Mesenchymal stem cell (in vitro differentiated cells and primary cell): ENCODE data around the gene ARID1B.

Experiments
- DNase-seq: peaks from one replicate; pipeline ENCODE4 v3.0.0-alpha.2; 2013
- H2AFZ ChIP-seq: one replicate; pipeline ENCODE4 v1.6.1; 2013; ENCODE audit warnings: low read depth, mild to moderate bottlenecking, control low read depth, inconsistent platforms, low read length, moderate library complexity
- H2AK5ac ChIP-seq: 2 replicates; pipeline ENCODE4 v1.6.1; 2013; ENCODE audit warnings: low read length, moderate library complexity, mild to moderate bottlenecking, inconsistent platforms; ENCODE audit not compliant: severe bottlenecking
- H2BK120ac ChIP-seq: one replicate; pipeline ENCODE4 v1.6.1; 2013; ENCODE audit warnings: low read depth, mild to moderate bottlenecking, inconsistent platforms, low read length, moderate library complexity
- H2BK12ac ChIP-seq, 2 experiments: one replicate each; pipeline ENCODE4 v1.6.1; 2013; ENCODE audit warnings: inconsistent platforms in 2 of 2, low read length in 2 of 2, mild to moderate bottlenecking in 2 of 2, moderate library complexity in 2 of 2, control low read depth in 1 of 2
- H2BK15ac ChIP-seq: one replicate; pipeline ENCODE4 v1.6.1; 2013; ENCODE audit warnings: mild to moderate bottlenecking, low read depth, inconsistent platforms; ENCODE audit not compliant: poor library complexity, severe bottlenecking
- H2BK5ac ChIP-seq: 2 replicates; pipeline ENCODE4 v1.6.1; 2013; ENCODE audit warnings: low read depth, mild to moderate bottlenecking, low read length, control low read depth, inconsistent platforms; ENCODE audit not compliant: poor library complexity, severe bottlenecking
- H3K14ac ChIP-seq, 2 experiments: one replicate each; pipeline ENCODE4 v1.6.1; 2013; ENCODE audit warnings: inconsistent platforms in 2 of 2, low read length in 2 of 2, control low read depth in 1 of 2, mild to moderate bottlenecking in 1 of 2, moderate library complexity in 1 of 2
- H3K18ac ChIP-seq, 2 experiments: one replicate each; pipeline ENCODE4 v1.6.1; 2013; ENCODE audit warnings: inconsistent platforms in 2 of 2, low read length in 2 of 2, control low read depth in 1 of 2, low read depth in 1 of 2, mild to moderate bottlenecking in 1 of 2
- H3K23ac ChIP-seq, 2 experiments: one replicate each; pipeline ENCODE4 v1.6.1; 2013; ENCODE audit warnings: inconsistent platforms in 2 of 2, low read length in 2 of 2, mild to moderate bottlenecking in 2 of 2, moderate library complexity in 2 of 2, control low read depth in 1 of 2
- H3K27ac ChIP-seq: 2 replicates; pipeline ENCODE4 v1.5.1; 2013; ENCODE audit warnings: mild to moderate bottlenecking, moderate library complexity, low read length, control low read depth, inconsistent platforms; ENCODE audit not compliant: poor library complexity, severe bottlenecking
- H3K27me3 ChIP-seq, 2 experiments: 2 replicates each; pipeline versions ENCODE4 v1.6.1 to v1.7.0; 2013; ENCODE audit warnings: low read length in 2 of 2, mild to moderate bottlenecking in 2 of 2, moderate library complexity in 2 of 2, control low read depth in 1 of 2, inconsistent platforms in 1 of 2; ENCODE audit not compliant: control insufficient read depth in 1 of 2, insufficient read depth in 1 of 2
- H3K36me3 ChIP-seq, 2 experiments: 2 replicates each; pipeline versions ENCODE4 v1.6.1 to v1.7.0; 2013; ENCODE audit warnings: low read length in 2 of 2, control low read depth in 1 of 2, inconsistent platforms in 1 of 2, low read depth in 1 of 2, mild to moderate bottlenecking in 1 of 2; ENCODE audit not compliant: insufficient read depth in 2 of 2, control insufficient read depth in 1 of 2
- H3K4ac ChIP-seq, 2 experiments: one replicate each; pipeline ENCODE4 v1.6.1; 2013; ENCODE audit warnings: inconsistent platforms in 2 of 2, low read length in 2 of 2, mild to moderate bottlenecking in 2 of 2, moderate library complexity in 2 of 2, control low read depth in 1 of 2, low read depth in 1 of 2
- H3K4me1 ChIP-seq: 2 replicates; pipeline ENCODE4 v1.6.1; 2013; ENCODE audit warnings: low read depth, low read length, control low read depth; ENCODE audit not compliant: control insufficient read depth, insufficient read depth
- H3K4me2 ChIP-seq: 2 replicates; pipeline ENCODE4 v1.6.1; 2013; ENCODE audit warnings: low read length, mild to moderate bottlenecking, inconsistent platforms; ENCODE audit not compliant: poor library complexity, severe bottlenecking
- H3K4me3 ChIP-seq, 2 experiments: 2 replicates each; pipeline versions ENCODE4 v1.5.1 to v1.7.0; 2013; ENCODE audit warnings: low read length in 2 of 2, mild to moderate bottlenecking in 2 of 2, control low read depth in 1 of 2, low read depth in 1 of 2; ENCODE audit not compliant: insufficient read depth in 1 of 2
- H3K79me1 ChIP-seq: replicated peaks from 2 replicates; pipeline ENCODE4 v1.6.1; 2013; ENCODE audit warnings: mild to moderate bottlenecking, control low read depth, low read length, inconsistent platforms; ENCODE audit not compliant: poor library complexity, severe bottlenecking
- H3K9ac ChIP-seq: 2 replicates; pipeline ENCODE4 v1.7.0; 2013; ENCODE audit warnings: mild to moderate bottlenecking, low read length, moderate library complexity
- H3K9me3 ChIP-seq: 2 replicates; pipeline ENCODE4 v1.7.0; 2013; ENCODE audit warnings: mild to moderate bottlenecking, low read length; ENCODE audit not compliant: control insufficient read depth
- H4K8ac ChIP-seq: one replicate; pipeline ENCODE4 v1.6.1; 2013; ENCODE audit warnings: inconsistent platforms, mild to moderate bottlenecking, low read length, moderate library complexity
- H4K91ac ChIP-seq: one replicate; pipeline ENCODE4 v1.6.1; 2013; ENCODE audit warnings: mild to moderate bottlenecking, low read length, inconsistent platforms
- WGBS: methylation state at CpG from one replicate; pipeline ENCODE4 v1.1.7; 2013; ENCODE audit warnings: mixed read lengths; 5-methylcytosine and 5-hydroxymethylcytosine counted together

The ARID1B gene

GRCh38 chr6:157083343-157083742, 306.2 kb downstream of the ARID1B start:
- no peak overlapping the region for H3K4ac ChIP-seq
- H3K4me1 ChIP-seq: peaks cover 1% of the 10 kb centered on the region
- no peaks in the 10 kb centered on the region for H3K27me3 ChIP-seq
- no peak overlapping the region for H2AFZ ChIP-seq
- H2BK15ac ChIP-seq: no peak overlapping the region
- H3K4me2 ChIP-seq: no peak overlapping the region
- no peak overlapping the region for H2BK5ac ChIP-seq
- peaks cover 21% of the 10 kb centered on the region for H3K79me1 ChIP-seq
- 79% methylated on average over 5 of the region's 7 CpGs for WGBS
- no peak overlapping the region for H3K23ac ChIP-seq
- no peaks in the 10 kb centered on the region for H3K9me3 ChIP-seq
- no peak overlapping the region for H4K8ac ChIP-seq
- H2AK5ac ChIP-seq: no peak overlapping the region
- no peak overlapping the region for H3K9ac ChIP-seq
- H3K27ac ChIP-seq: no peak overlapping the region
- no peak overlapping the region for H2BK120ac ChIP-seq
- peaks cover 6 to 33% of the 10 kb centered on the region in 2 experiments for H3K36me3 ChIP-seq
- no peak for DNase-seq
- no peak overlapping the region for H3K4me3 ChIP-seq
- H3K14ac ChIP-seq: no peak overlapping the region
- no peak overlapping the region for H4K91ac ChIP-seq
- peak overlapping the region in 1 of 2 experiments; percentile 31 for H2BK12ac ChIP-seq
- no peak overlapping the region for H3K18ac ChIP-seq

DNA sequence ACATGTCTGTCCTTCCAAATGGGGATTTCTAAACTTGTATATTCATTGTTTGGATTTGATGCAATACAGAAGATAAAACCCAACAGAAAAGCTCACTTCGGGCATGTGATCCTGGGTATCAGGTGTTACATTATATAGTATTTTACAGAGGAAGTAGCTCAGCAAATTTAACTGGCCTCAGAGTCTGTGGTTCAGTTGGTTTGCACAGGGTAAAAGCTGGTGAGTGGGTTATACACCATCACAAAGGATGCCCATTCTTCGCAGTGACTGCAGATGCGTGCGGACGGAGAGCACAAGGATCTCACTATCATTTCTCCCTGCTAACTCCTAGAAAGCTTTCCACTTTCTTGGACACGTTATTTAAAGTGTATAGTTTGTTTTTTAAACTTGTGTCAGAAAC, 309.5 kb downstream of the ARID1B start:
- Histone ChIP-seq H3K36me3 (peaks cover 12 to 51% of the 10 kb centered on the region in 2 experiments), H3K9me3 (no peaks in the 10 kb centered on the region), H2AFZ (no peak overlapping the region), H2BK12ac (no peak overlapping the region), H2BK120ac (no peak overlapping the region), H3K27ac (no peak overlapping the region), H3K4me3 (no peak overlapping the region), H2AK5ac (no peak overlapping the region), H3K4ac (no peak overlapping the region), H3K14ac (no peak overlapping the region), H3K4me2 (no peak overlapping the region), H4K8ac (no peak overlapping the region), H3K18ac (no peak overlapping the region), H4K91ac (no peak overlapping the region), H3K4me1 (peaks cover 8% of the 10 kb centered on the region), H3K23ac (no peak overlapping the region), H3K27me3 (no peaks in the 10 kb centered on the region), H2BK5ac (no peak overlapping the region), H2BK15ac (no peak overlapping the region), H3K79me1 (peaks cover 26% of the 10 kb centered on the region), H3K9ac (no peak overlapping the region)
- 100% methylated on average over 2 of the region's 6 CpGs for WGBS
- no peak for DNase-seq

- H3K9ac ChIP-seq: no peak overlapping the region
- no peak overlapping the region for H3K18ac ChIP-seq
- H3K23ac ChIP-seq: no peak overlapping the region
- H4K8ac ChIP-seq: no peak overlapping the region
- H2BK5ac ChIP-seq: no peak overlapping the region
- H3K36me3 ChIP-seq: peaks cover 12 to 55% of the 10 kb centered on the region in 2 experiments
- H3K79me1 ChIP-seq: peaks cover 29% of the 10 kb centered on the region
- H3K4ac ChIP-seq: no peak overlapping the region
- no peak overlapping the region for H3K27ac ChIP-seq
- no peak overlapping the region for H2BK15ac ChIP-seq
- H3K14ac ChIP-seq: peak overlapping the region in 1 of 2 experiments; percentile 44
- no peak overlapping the region for H3K4me3 ChIP-seq
- H2BK120ac ChIP-seq: no peak overlapping the region
- no peak overlapping the region for H3K4me2 ChIP-seq
- no peak overlapping the region for H2AK5ac ChIP-seq
- 71% methylated on average over 1 of the region's 2 CpGs for WGBS
- no peak overlapping the region for H2AFZ ChIP-seq
- peaks cover 8% of the 10 kb centered on the region for H3K4me1 ChIP-seq
- no peak for DNase-seq
- H3K9me3 ChIP-seq: no peaks in the 10 kb centered on the region
- H4K91ac ChIP-seq: peak overlapping the region; percentile 12
- H3K27me3 ChIP-seq: no peaks in the 10 kb centered on the region
- H2BK12ac ChIP-seq: no peak overlapping the region
Observed at GRCh38 chr6:157087974-157088373, 310.8 kb downstream of the ARID1B start.

DNA sequence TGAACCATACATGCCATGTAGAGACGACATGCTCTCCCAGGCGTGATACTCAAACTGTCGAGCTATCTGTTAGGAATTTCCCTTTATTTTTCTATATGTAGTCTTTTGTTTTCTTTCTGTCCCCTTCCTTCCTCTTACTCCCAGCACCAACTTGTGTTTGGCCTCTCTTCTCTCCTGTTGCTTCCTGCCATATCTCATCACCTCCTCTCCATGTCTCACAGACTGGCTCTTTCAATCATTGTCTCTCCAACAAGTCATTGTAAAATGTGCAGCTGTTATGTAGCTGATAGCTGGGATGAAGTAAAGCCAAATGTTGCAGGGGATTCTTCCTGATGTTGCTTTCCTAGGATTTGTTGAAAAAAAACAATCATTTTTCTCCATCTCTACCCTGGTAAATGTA, 311.7 kb downstream of the ARID1B start:
- Histone ChIP-seq H3K14ac (no peak overlapping the region), H3K23ac (no peak overlapping the region), H2BK12ac (no peak overlapping the region), H2BK5ac (no peak overlapping the region), H3K4ac (no peak overlapping the region), H3K4me1 (peaks cover 8% of the 10 kb centered on the region), H3K27ac (no peak overlapping the region), H2BK120ac (no peak overlapping the region), H2AFZ (no peak overlapping the region), H2BK15ac (no peak overlapping the region), H3K4me3 (no peak overlapping the region), H3K9ac (no peak overlapping the region), H3K36me3 (peaks cover 12 to 64% of the 10 kb centered on the region in 2 experiments), H3K9me3 (no peaks in the 10 kb centered on the region), H3K18ac (no peak overlapping the region), H4K91ac (no peak overlapping the region), H2AK5ac (no peak overlapping the region), H3K4me2 (no peak overlapping the region), H4K8ac (no peak overlapping the region), H3K79me1 (peaks cover 28% of the 10 kb centered on the region), H3K27me3 (no peaks in the 10 kb centered on the region)
- DNase-seq: no peak
- WGBS: 80% methylated on average over 1 of the region's 3 CpGs
